PC-9 (cell line): ENCODE measurements around the gene LPCAT1. TPM values are rescaled to one million over a fixed set of nuclear protein-coding genes. Genes with fewer than 3 reads are reported as not detected.

Experiments used
- BruUV-seq: library from RNA; stranded (reverse); fragments of 400-500 nt; replicated peaks from 2 replicates; lab custom pipeline; 2021; lab: Mats Ljungman, UMichigan
- CTCF ChIA-PET: fragments of 300-600 bp; sonication (Branson Sonifier 250); formaldehyde crosslinking; loops from one replicate; lab custom pipeline; 2022; ENCODE audit warnings: antibody characterized with exemption; lab: Charles Lee
- POLR2A ChIA-PET: fragments of 300-600 bp; sonication (Branson Sonifier 250); formaldehyde crosslinking; loops from one replicate; lab custom pipeline; 2022; ENCODE audit warnings: antibody characterized with exemption; ENCODE audit not compliant: unreplicated experiment; lab: Charles Lee
- DNase-seq, 2 experiments: peaks; one replicate each; pipeline versions ENCODE4 v3.0.0 to v3.0.0-alpha.2; 2015 to 2022; ENCODE audit warnings: mixed read lengths in 1 of 2
- H2AFZ ChIP-seq: fragments of 200-600 bp; sonication (generic); 2 replicates; pipeline ENCODE4 v1.8.1; 2017; ENCODE audit warnings: antibody characterized with exemption
- H3F3A ChIP-seq: fragments of 200-600 bp; sonication (generic); 2 replicates; pipeline ENCODE4 v1.8.1; 2017; ENCODE audit warnings: antibody characterized with exemption, mild to moderate bottlenecking, low read depth; ENCODE audit not compliant: insufficient read depth
- H3K27ac ChIP-seq: fragments of 200-600 bp; sonication (generic); 2 replicates; pipeline ENCODE4 v1.6.1; 2016; ENCODE audit warnings: mixed run types
- H3K27me3 ChIP-seq: fragments of 200-600 bp; sonication (generic); 2 replicates; pipeline ENCODE4 v1.6.1; 2016; ENCODE audit warnings: low read depth, mixed run types; ENCODE audit not compliant: insufficient read depth
- H3K36me3 ChIP-seq: fragments of 200-600 bp; sonication (generic); 2 replicates; pipeline ENCODE4 v1.6.1; 2016; ENCODE audit warnings: low read depth, mixed run types
- H3K4me1 ChIP-seq: fragments of 200-600 bp; sonication (generic); replicated peaks from 2 replicates; pipeline ENCODE4 v1.6.1; 2016; ENCODE audit warnings: mixed run types; ENCODE audit not compliant: insufficient read depth
- H3K4me2 ChIP-seq: fragments of 200-600 bp; sonication (generic); 2 replicates; pipeline ENCODE4 v1.6.1; 2017; ENCODE audit warnings: mixed run types
- H3K4me3 ChIP-seq: fragments of 200-600 bp; sonication (generic); 2 replicates; pipeline ENCODE4 v1.6.1; 2016; ENCODE audit warnings: mixed run types
- H3K79me2 ChIP-seq: fragments of 200-600 bp; sonication (generic); 2 replicates; pipeline ENCODE4 v1.6.1; 2017; ENCODE audit warnings: low read depth, mixed run types
- H3K9me2 ChIP-seq: fragments of 200-600 bp; sonication (generic); 2 replicates; pipeline ENCODE4 v1.8.1; 2017; ENCODE audit warnings: mild to moderate bottlenecking; ENCODE audit not compliant: insufficient read depth
- H3K9me3 ChIP-seq: fragments of 200-600 bp; sonication (generic); 2 replicates; pipeline ENCODE4 v1.8.1; 2016; ENCODE audit warnings: low read depth; ENCODE audit not compliant: insufficient read depth
- H4K20me1 ChIP-seq: fragments of 200-600 bp; sonication (generic); 2 replicates; pipeline ENCODE4 v1.8.1; 2017; ENCODE audit not compliant: insufficient read depth
- CTCF ChIP-seq: fragments of 200-600 bp; sonication (generic); conservative IDR thresholded peaks from 2 replicates; pipeline ENCODE4 v1.6.1; 2017; ENCODE audit warnings: mixed run types, antibody characterized with exemption, mild to moderate bottlenecking, moderate library complexity
- EZH2 ChIP-seq: fragments of 200-600 bp; sonication (generic); IDR thresholded peaks from 2 replicates; pipeline ENCODE4 v1.8.0; 2017; ENCODE audit warnings: antibody characterized with exemption, low read depth
- intact Hi-C: fragments of 100-400 bp; cut with micrococcal nuclease; formaldehyde crosslinking; loops from one replicate; pipeline ENCODE4 v1.10.0; 2022; ENCODE audit not compliant: unreplicated experiment
- total RNA-seq: library from RNA; stranded (reverse); gene quantifications from 2 replicates; pipeline ENCODE4 v1.2.3, GENCODE V29; 2021

LPCAT1 gene
- total RNA-seq, 1 experiment from 2014 or later, result 96.1 TPM

- Histone ChIP-seq H3K4me2 (peak overlapping the region; percentile 65), H4K20me1 (no peaks in the 10 kb centered on the region), H3K4me3 (no peak overlapping the region), H3K27me3 (peaks cover 23% of the 10 kb centered on the region), H3F3A (peaks cover 18% of the 10 kb centered on the region; the same call in 1 of the 2 replicates), H3K36me3 (no peaks in the 10 kb centered on the region), H3K4me1 (peaks cover 28% of the 10 kb centered on the region), H3K79me2 (no peaks in the 10 kb centered on the region), H3K27ac (no peak overlapping the region), H3K9me3 (no peaks in the 10 kb centered on the region), H3K9me2 (no peaks in the 10 kb centered on the region), H2AFZ (no peak overlapping the region)
- POLR2A ChIA-PET, result interaction anchor here (0.6 kb wide), 1 partner anchor 8 kb away, joined by 7 read pairs; no protein-coding TSS in a partner anchor
- intact Hi-C loops, result loop anchor here (2.0 kb wide), 1 partner anchor 41 kb away; no protein-coding TSS in a partner anchor
- DNase-seq, result no peak
- BruUV-seq, result no TSS peak
- TF ChIP-seq CTCF, result no peak
- TF ChIP-seq EZH2, result no peak
- CTCF ChIA-PET, result interaction anchor here (0.6 kb wide), 1 partner anchor 40 kb away, joined by 3 read pairs; no protein-coding TSS in a partner anchor
These were observed 30.0 kb upstream of the LPCAT1 start for GRCh38 chr5:1553539-1554409.

GRCh38 chr5:1552521-1553255 lies 28.9 kb upstream of the LPCAT1 start:
- Histone ChIP-seq H3K9me2 (no peaks in the 10 kb centered on the region), H3K4me1 (peaks cover 39% of the 10 kb centered on the region), H3K36me3 (no peaks in the 10 kb centered on the region), H3K4me2 (no peak overlapping the region), H3F3A (peaks cover 18% of the 10 kb centered on the region; the same call in 1 of the 2 replicates), H3K9me3 (no peaks in the 10 kb centered on the region), H3K79me2 (no peaks in the 10 kb centered on the region), H3K27me3 (peaks cover 14% of the 10 kb centered on the region; the same call in 1 of the 2 replicates), H3K4me3 (no peak overlapping the region), H3K27ac (no peak overlapping the region), H2AFZ (no peak overlapping the region), H4K20me1 (no peaks in the 10 kb centered on the region)
- intact Hi-C loops, result no loop called here
- peak in 1 of 2 experiments; percentile 4 for DNase-seq
- ChIA-PET CTCF (no interaction called here), POLR2A (no interaction called here)
- TF ChIP-seq EZH2, result no peak
- BruUV-seq, result no TSS peak

- H3K9me3 ChIP-seq, result no peaks in the 10 kb centered on the region
- peaks cover 24% of the 10 kb centered on the region for H3F3A ChIP-seq
- no TSS peak for BruUV-seq
- H3K4me3 ChIP-seq, result no peak overlapping the region
- no peaks in the 10 kb centered on the region for H3K9me2 ChIP-seq
- DNase-seq, result no peak
- peaks cover 10% of the 10 kb centered on the region; the same call in 1 of the 2 replicates for H3K27me3 ChIP-seq
- no peak overlapping the region for H2AFZ ChIP-seq
- TF ChIP-seq EZH2, result no peak
- no peak for TF ChIP-seq CTCF
- POLR2A ChIA-PET, result no interaction called here
- H3K36me3 ChIP-seq, result no peaks in the 10 kb centered on the region
- peaks cover 50% of the 10 kb centered on the region for H3K4me1 ChIP-seq
- intact Hi-C loops, result no loop called here
- H3K27ac ChIP-seq, result no peak overlapping the region
- no peaks in the 10 kb centered on the region for H3K79me2 ChIP-seq
- no peaks in the 10 kb centered on the region for H4K20me1 ChIP-seq
- CTCF ChIA-PET, result interaction anchor here (1.4 kb wide), 1 partner anchor 17 kb away, joined by 3 read pairs; no protein-coding TSS in a partner anchor
- H3K4me2 ChIP-seq, result no peak overlapping the region
These were observed 27.9 kb upstream of the LPCAT1 start for GRCh38 chr5:1551426-1552301.
